H1 (cell line): ENCODE results near the gene B9D2. TPM values are rescaled to one million over a fixed set of nuclear protein-coding genes. Genes with fewer than 3 reads are reported as not detected.
"Not testable (repeated sequence)": the region's sequence is repeated elsewhere in the genome, so short reads cannot be mapped to it uniquely, and the experiment has no call there.

Source experiments
- CTCF ChIA-PET: fragments of 300-600 bp; sonication (Branson Sonifier 250); formaldehyde crosslinking; loops from one replicate; lab custom pipeline; 2021; ENCODE audit not compliant: partially characterized antibody; lab: Charles Lee
- POLR2A ChIA-PET: fragments of 300-600 bp; sonication (Branson Sonifier 250); formaldehyde crosslinking; loops from one replicate; lab custom pipeline; 2021; ENCODE audit warnings: inconsistent platforms; ENCODE audit not compliant: partially characterized antibody; lab: Charles Lee
- DNase-seq, 2 experiments: peaks; one replicate each; pipeline versions ENCODE4 v3.0.0 to v3.0.0-alpha.2; 2010 to 2022; ENCODE audit warnings: low spot score in 2 of 2, low read depth in 1 of 2, mixed read lengths in 1 of 2
- FAIRE-seq: peaks from 2 replicates; lab custom pipeline; 2011; peaks lifted over from hg19 to GRCh38; lab: Jason Lieb, UNC
- H2AFZ ChIP-seq: 2 replicates; pipeline ENCODE4 v1.8.1; 2012; ENCODE audit warnings: low read length, inconsistent platforms
- H2AK5ac ChIP-seq: 2 replicates; pipeline ENCODE4 v1.6.1; 2013; ENCODE audit warnings: low read depth, low read length
- H2BK120ac ChIP-seq: replicated peaks from 2 replicates; pipeline ENCODE3; 2013; ENCODE audit warnings: low read depth, low read length, inconsistent platforms
- H2BK12ac ChIP-seq: 2 replicates; pipeline ENCODE4 v1.6.1; 2013; ENCODE audit warnings: low read depth, low read length
- H2BK15ac ChIP-seq: 2 replicates; pipeline ENCODE4 v1.6.1; 2013; ENCODE audit warnings: low read length
- H2BK20ac ChIP-seq: 2 replicates; pipeline ENCODE4 v1.6.1; 2013; ENCODE audit warnings: low read length
- H2BK5ac ChIP-seq: 2 replicates; pipeline ENCODE4 v1.6.1; 2013; ENCODE audit warnings: low read depth, low read length
- H3K14ac ChIP-seq: 2 replicates; pipeline ENCODE4 v1.6.1; 2013; ENCODE audit warnings: inconsistent platforms; ENCODE audit not compliant: insufficient read length
- H3K18ac ChIP-seq: 2 replicates; pipeline ENCODE4 v1.6.1; 2013; ENCODE audit warnings: low read length; ENCODE audit errors: extremely low read depth
- H3K23ac ChIP-seq: 2 replicates; pipeline ENCODE4 v1.6.1; 2013; ENCODE audit warnings: inconsistent platforms; ENCODE audit not compliant: insufficient read length
- H3K23me2 ChIP-seq: 2 replicates; pipeline ENCODE4 v1.6.1; 2013; ENCODE audit warnings: low read depth, low read length
- H3K27ac ChIP-seq: 2 replicates; pipeline ENCODE4 v1.6.1; 2011; ENCODE audit warnings: low read depth, low read length, inconsistent platforms
- H3K27me3 ChIP-seq, 4 experiments: replicated peaks in 1 of 4; 1 replicate in 1 of 4; 2 replicates in 3 of 4; pipeline versions ENCODE4 v1.6.1 to v1.8.1; 2011 to 2013; ENCODE audit warnings: low read length in 3 of 4, mild to moderate bottlenecking in 3 of 4, inconsistent platforms in 2 of 4, mixed read lengths in 2 of 4, moderate library complexity in 1 of 4; ENCODE audit not compliant: control insufficient read depth in 3 of 4, insufficient read depth in 3 of 4; ENCODE audit errors: extremely low read depth in 1 of 4
- H3K36me3 ChIP-seq, 4 experiments: 2 replicates each; pipeline versions ENCODE4 v1.6.1 to v1.8.1; 2011 to 2013; ENCODE audit warnings: mild to moderate bottlenecking in 4 of 4, low read length in 3 of 4, moderate library complexity in 2 of 4, control low read depth in 1 of 4, inconsistent platforms in 1 of 4; ENCODE audit not compliant: insufficient read depth in 4 of 4, control insufficient read depth in 2 of 4
- H3K4ac ChIP-seq: replicated peaks from 2 replicates; pipeline ENCODE3; 2013; ENCODE audit warnings: low read length, low read depth, mixed read lengths, inconsistent platforms; ENCODE audit not compliant: insufficient read length
- H3K4me1 ChIP-seq, 4 experiments: replicated peaks in 1 of 4; 1 replicate in 1 of 4; 2 replicates in 3 of 4; pipeline versions ENCODE4 v1.6.1 to v1.8.1; 2011 to 2013; ENCODE audit warnings: low read length in 3 of 4, inconsistent platforms in 2 of 4, mixed read lengths in 1 of 4; ENCODE audit not compliant: insufficient read depth in 4 of 4, control insufficient read depth in 3 of 4
- H3K4me2 ChIP-seq, 2 experiments: 2 replicates each; pipeline versions ENCODE4 v1.6.1 to v1.8.1; 2011 to 2013; ENCODE audit warnings: low read depth in 2 of 2, low read length in 2 of 2, control low read depth in 1 of 2, inconsistent platforms in 1 of 2, mild to moderate bottlenecking in 1 of 2; ENCODE audit not compliant: insufficient read depth in 1 of 2
- H3K4me3 ChIP-seq, 4 experiments: fragments of 200-600, 300-600 bp in 1 of 4; sonication (generic), shearing (Covaris generic), sonication (Bioruptor Twin) in 1 of 4; 2 replicates each; pipeline versions ENCODE4 v1.5.1 to v1.8.1; 2011 to 2016; ENCODE audit warnings: low read length in 4 of 4, low read depth in 3 of 4, control low read depth in 2 of 4, inconsistent platforms in 2 of 4, mild to moderate bottlenecking in 2 of 4, mixed read lengths in 1 of 4, moderate library complexity in 1 of 4; ENCODE audit not compliant: insufficient read depth in 2 of 4; ENCODE audit errors: extremely low read depth in 1 of 4
- H3K56ac ChIP-seq: replicated peaks from 2 replicates; pipeline ENCODE3; 2013; ENCODE audit warnings: low read depth, mild to moderate bottlenecking, mixed read lengths, low read length, inconsistent platforms; ENCODE audit not compliant: insufficient read length
- H3K79me1 ChIP-seq: 2 replicates; pipeline ENCODE4 v1.6.1; 2013; ENCODE audit warnings: low read depth, low read length, control low read depth
- H3K79me2 ChIP-seq, 2 experiments: 2 replicates each; pipeline versions ENCODE4 v1.6.1 to v1.8.1; 2012 to 2013; ENCODE audit warnings: low read length in 2 of 2, mild to moderate bottlenecking in 2 of 2, inconsistent platforms in 1 of 2; ENCODE audit not compliant: insufficient read depth in 2 of 2, control insufficient read depth in 1 of 2
- H3K9ac ChIP-seq, 4 experiments: replicated peaks in 1 of 4; 1 replicate in 1 of 4; 2 replicates in 3 of 4; pipeline versions ENCODE4 v1.6.1 to v1.8.1; 2011 to 2013; ENCODE audit warnings: low read depth in 3 of 4, low read length in 3 of 4, control low read depth in 2 of 4, mild to moderate bottlenecking in 2 of 4, moderate library complexity in 2 of 4, inconsistent platforms in 1 of 4; ENCODE audit errors: extremely low read depth in 1 of 4
- H3K9me3 ChIP-seq, 2 experiments: 2 replicates each; pipeline versions ENCODE4 v1.6.1 to v1.8.1; 2012 to 2013; ENCODE audit warnings: mild to moderate bottlenecking in 2 of 2, moderate library complexity in 2 of 2, control low read depth in 1 of 2, inconsistent platforms in 1 of 2, low read depth in 1 of 2, low read length in 1 of 2, mixed read lengths in 1 of 2; ENCODE audit not compliant: insufficient read depth in 2 of 2
- H4K20me1 ChIP-seq, 2 experiments: replicated peaks in 1 of 2; 2 replicates each; pipeline versions ENCODE3 to v1.8.1; 2011 to 2013; ENCODE audit warnings: inconsistent platforms in 2 of 2, low read length in 2 of 2, mild to moderate bottlenecking in 1 of 2; ENCODE audit not compliant: insufficient read depth in 2 of 2, control insufficient read depth in 1 of 2
- H4K5ac ChIP-seq: 2 replicates; pipeline ENCODE4 v1.6.1; 2013; ENCODE audit warnings: low read length, low read depth, mixed read lengths, inconsistent platforms; ENCODE audit not compliant: insufficient read length
- H4K8ac ChIP-seq: 2 replicates; pipeline ENCODE4 v1.8.0; 2013; ENCODE audit warnings: mild to moderate bottlenecking, moderate library complexity, low read length, inconsistent platforms; ENCODE audit not compliant: insufficient read depth; ENCODE audit errors: extremely low read depth
- H4K91ac ChIP-seq: replicated peaks from 2 replicates; pipeline ENCODE3; 2013; ENCODE audit warnings: low read length, mixed read lengths, inconsistent platforms; ENCODE audit not compliant: insufficient read length
- WGBS, 2 experiments: shearing (Covaris generic) in 1 of 2; methylation state at CpG; one replicate each; pipeline versions ENCODE4 v1.1.6 to v1.1.7; 2013 to 2015; ENCODE audit warnings: low lambda C conversion rate in 2 of 2, mixed read lengths in 2 of 2, inconsistent platforms in 1 of 2, low coverage in 1 of 2, missing lambda C conversion rate in 1 of 2; ENCODE audit not compliant: insufficient replicate concordance in 2 of 2, insufficient coverage in 1 of 2, insufficient read length in 1 of 2; ENCODE audit errors: extremely low coverage in 1 of 2, missing lambda C conversion rate in 1 of 2; 5-methylcytosine and 5-hydroxymethylcytosine counted together
- polyA plus RNA-seq, 7 experiments: library from polyadenylated mRNA; depleted of rRNA in 3 of 7; stranded (reverse) in 5 of 7; unstranded in 2 of 7; fragments of >200 nt in 5 of 7; fragments of 200-250 nt in 2 of 7; gene quantifications; 1 replicate in 5 of 7; 2 replicates in 1 of 7; 4 replicates in 1 of 7; pipeline versions ENCODE4 v1.2.1 to v1.2.3, GENCODE V29; 2011 to 2013; ENCODE audit warnings: missing spikeins in 2 of 7, mixed read lengths in 2 of 7
- total RNA-seq: library from RNA; stranded (reverse); fragmentation: NEBNext Ultra II Directional; extraction: Animal tissue kit (Norgen Biotek cat#: 25700); gene quantifications from 2 replicates; pipeline ENCODE4 v1.2.1, GENCODE V29; 2021

The B9D2 gene
- total and polyA plus RNA-seq, 2 of the 8 experiments (the other 6 are each of a cell fraction or from before 2014, with no cell fraction given) = 4.9 to 6.3 TPM

- not testable (repeated sequence) for FAIRE-seq
These were observed 17.6 kb upstream of the B9D2 start for GRCh38 chr19:41381536-41381935.

More at GRCh38 chr19:41381536-41381935, 17.6 kb upstream of the B9D2 start:
- not testable (repeated sequence) for H2AK5ac ChIP-seq, H3K14ac ChIP-seq, H3K27me3 ChIP-seq, H3K4ac ChIP-seq, DNase-seq, H3K36me3 ChIP-seq, H3K79me1 ChIP-seq, H2BK20ac ChIP-seq, H3K18ac ChIP-seq, H3K9me3 ChIP-seq, H3K23ac ChIP-seq, H3K9ac ChIP-seq, H4K20me1 ChIP-seq, H3K4me2 ChIP-seq, H3K56ac ChIP-seq, H2AFZ ChIP-seq, H2BK12ac ChIP-seq, H3K4me1 ChIP-seq, H4K91ac ChIP-seq, H4K5ac ChIP-seq, H2BK120ac ChIP-seq, H3K79me2 ChIP-seq, H3K4me3 ChIP-seq, H2BK5ac ChIP-seq, H3K27ac ChIP-seq, H2BK15ac ChIP-seq, H4K8ac ChIP-seq, H3K23me2 ChIP-seq
- ChIA-PET CTCF (interaction anchor here (1.1 kb wide), 2 partner anchors 13 to 189 kb away, joined by 3 read pairs; no protein-coding TSS in a partner anchor), POLR2A (interaction anchor here (0.6 to 2.4 kb wide), 4 partner anchors 8 to 148 kb away, joined by 3 to 7 read pairs (median 3); no protein-coding TSS in a partner anchor)
- 93% methylated on average over 8 of the region's 8 CpGs; no CpG with 5 or more reads in 1 of the 2 experiments for WGBS, 2 experiments
